GM10266 (cell line): Measurements from ENCODE around the gene PGLYRP4.

Experiments used
- DNase-seq: peaks from one replicate; pipeline ENCODE4 v3.0.0; 2012; ENCODE audit errors: extremely low spot score
- TF ChIP-seq, protein P1 (sequence below): IDR thresholded peaks from 2 replicates; pipeline ENCODE4 v1.5.1; 2012; ENCODE audit warnings: mild to moderate bottlenecking, low read depth; ENCODE audit not compliant: control insufficient read depth, insufficient read depth; ENCODE audit errors: missing control alignments

PGLYRP4 gene

GRCh38 chr1:153302308-153302707 lies 46.3 kb downstream of the PGLYRP4 start:
- TF ChIP-seq, protein P1, sequence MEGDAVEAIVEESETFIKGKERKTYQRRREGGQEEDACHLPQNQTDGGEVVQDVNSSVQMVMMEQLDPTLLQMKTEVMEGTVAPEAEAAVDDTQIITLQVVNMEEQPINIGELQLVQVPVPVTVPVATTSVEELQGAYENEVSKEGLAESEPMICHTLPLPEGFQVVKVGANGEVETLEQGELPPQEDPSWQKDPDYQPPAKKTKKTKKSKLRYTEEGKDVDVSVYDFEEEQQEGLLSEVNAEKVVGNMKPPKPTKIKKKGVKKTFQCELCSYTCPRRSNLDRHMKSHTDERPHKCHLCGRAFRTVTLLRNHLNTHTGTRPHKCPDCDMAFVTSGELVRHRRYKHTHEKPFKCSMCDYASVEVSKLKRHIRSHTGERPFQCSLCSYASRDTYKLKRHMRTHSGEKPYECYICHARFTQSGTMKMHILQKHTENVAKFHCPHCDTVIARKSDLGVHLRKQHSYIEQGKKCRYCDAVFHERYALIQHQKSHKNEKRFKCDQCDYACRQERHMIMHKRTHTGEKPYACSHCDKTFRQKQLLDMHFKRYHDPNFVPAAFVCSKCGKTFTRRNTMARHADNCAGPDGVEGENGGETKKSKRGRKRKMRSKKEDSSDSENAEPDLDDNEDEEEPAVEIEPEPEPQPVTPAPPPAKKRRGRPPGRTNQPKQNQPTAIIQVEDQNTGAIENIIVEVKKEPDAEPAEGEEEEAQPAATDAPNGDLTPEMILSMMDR = no peak
- no peak for DNase-seq

- TF ChIP-seq, protein P1 = no peak
- no peak for DNase-seq
Measured at GRCh38 chr1:153293851-153294250, 54.8 kb downstream of the PGLYRP4 start.

GRCh38 chr1:153293480-153293775 lies 55.2 kb downstream of the PGLYRP4 start:
- DNase-seq = no peak
- TF ChIP-seq, protein P1 = no peak

DNA sequence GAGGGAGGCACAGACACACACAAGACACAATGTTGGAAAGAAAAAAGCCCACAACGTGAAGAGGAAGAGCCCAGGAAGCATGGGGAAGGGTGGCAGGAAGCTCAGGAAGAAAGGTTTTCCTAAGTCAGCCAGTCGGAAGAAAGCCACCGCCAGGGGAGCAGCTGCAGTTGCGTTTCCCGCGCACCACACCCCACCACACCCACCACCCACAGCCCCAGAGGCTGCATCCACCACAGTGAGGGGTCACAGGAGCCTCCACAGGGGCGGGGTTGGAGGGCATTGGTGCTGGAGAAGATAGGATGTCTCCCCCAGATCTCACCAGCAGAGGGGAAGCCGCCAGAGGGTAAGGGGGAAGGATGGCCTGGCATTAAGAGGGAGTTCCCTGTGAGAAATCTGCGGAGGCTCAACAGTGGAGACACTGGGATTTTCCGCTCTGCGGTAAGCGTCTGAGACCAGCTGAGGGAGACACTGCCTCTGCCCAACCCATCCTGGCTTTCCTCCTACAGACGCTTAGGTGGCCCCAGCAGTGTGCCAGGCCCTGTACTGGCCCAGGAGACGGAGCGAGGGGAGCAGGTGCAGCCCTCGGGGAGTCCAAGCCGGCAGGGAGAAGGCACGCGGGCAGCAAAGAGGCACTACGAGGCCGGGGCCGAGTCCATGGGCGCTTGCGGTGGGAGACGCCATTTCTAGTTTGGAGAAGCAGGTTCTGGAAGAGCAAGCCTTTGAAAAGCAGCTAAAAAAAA lies 55.7 kb downstream of the PGLYRP4 start:
- DNase-seq = no peak

GRCh38 chr1:153292185-153292584 lies 56.5 kb downstream of the PGLYRP4 start:
- DNase-seq = no peak
- TF ChIP-seq, protein P1 = no peak

More for the DNA sequence above, 55.7 kb downstream of the PGLYRP4 start:
- TF ChIP-seq, protein P1 = no peak

DNA sequence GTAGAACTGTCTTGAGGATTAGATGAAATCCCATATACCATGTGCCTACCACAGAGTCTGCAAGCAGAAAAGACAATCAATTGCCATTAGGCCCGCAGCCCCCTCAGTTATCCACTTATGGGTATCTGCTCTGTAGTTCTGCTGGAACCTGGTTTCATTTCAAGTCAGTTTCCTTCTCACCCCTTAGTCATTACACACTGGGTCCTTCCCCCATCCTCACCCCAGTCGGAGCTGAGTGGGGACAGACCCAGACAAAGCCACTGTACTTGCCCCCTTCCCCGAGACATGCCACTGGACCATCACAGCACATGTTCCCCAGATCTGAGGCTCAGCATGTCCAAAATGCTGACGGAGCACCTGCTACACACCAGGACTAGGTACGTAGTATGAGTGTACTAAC lies 57.1 kb downstream of the PGLYRP4 start:
- TF ChIP-seq, protein P1 = no peak
- peak; percentile 35 for DNase-seq

DNA sequence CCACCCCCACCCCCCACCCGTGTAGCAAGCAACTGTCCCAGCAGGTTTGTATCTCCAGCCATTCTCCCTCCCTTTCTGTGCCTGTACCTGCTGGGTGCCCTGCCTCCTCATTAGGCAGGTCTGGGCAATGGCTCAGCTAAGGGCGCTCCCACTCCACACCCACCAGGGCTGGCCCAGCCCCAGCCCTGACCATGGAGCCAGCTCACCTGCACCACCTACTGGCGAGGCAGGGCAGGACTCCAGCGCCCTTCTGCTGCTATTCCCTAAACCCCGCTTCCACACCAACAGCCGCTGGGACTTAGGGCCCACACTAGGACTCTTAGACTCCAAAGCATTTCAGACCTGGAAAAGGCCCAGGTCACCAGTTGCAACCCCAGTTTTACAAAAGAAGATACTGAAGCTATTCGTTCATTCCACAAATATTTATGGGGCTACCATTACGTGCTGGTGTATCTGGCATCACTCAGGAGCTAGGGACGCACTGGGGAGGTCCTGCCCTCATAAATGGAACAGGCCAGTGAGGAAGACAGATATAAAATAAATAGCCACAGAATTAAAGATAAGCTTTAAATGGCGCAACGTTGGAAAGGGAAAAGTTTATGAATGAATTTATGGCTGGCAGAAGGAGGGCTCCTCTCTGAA lies 59.9 kb downstream of the PGLYRP4 start:
- DNase-seq = peak; percentile 47
- TF ChIP-seq, protein P1 = peak; percentile 84
